ENCODE measurements around the gene SLC6A12.

DNA sequence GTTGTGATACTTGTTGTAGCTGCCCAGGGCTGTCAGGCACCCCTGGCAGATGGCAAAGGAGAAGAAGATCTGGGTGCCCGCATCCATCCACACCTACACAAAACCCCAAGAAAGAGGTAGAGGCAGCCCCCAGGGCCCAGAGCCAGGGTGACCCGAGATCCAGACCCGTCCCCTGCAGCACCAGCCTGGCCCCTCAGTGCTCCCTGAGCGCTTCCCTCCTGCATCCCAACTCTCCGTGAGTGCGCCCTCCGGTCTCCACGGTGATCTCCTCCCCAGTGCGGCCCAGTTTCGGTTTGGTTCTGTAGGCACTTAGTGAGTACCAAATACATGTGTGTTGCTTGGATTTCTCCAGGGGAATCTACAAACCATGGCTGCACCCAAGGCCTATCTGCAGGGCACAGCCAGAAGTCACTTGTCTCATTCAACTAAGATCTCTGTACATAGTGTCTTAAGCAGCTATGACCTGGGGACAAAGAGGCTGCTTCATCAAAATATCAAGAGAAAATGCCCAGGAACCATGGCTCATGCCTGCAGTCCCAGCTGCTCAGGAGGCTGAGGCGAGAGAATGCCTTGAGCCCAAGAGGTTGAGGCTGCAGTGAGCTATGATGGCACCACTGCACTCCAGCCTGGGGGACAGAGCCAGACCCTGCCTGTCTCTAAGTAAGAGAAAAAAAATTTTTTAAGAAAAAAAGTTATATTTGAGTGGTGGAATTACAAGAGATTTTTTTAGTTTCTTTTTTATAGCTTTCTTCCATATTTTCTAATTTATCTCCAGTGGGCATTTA is 15.9 kb downstream of the SLC6A12 start:
- TF ChIP-seq, protein P1, sequence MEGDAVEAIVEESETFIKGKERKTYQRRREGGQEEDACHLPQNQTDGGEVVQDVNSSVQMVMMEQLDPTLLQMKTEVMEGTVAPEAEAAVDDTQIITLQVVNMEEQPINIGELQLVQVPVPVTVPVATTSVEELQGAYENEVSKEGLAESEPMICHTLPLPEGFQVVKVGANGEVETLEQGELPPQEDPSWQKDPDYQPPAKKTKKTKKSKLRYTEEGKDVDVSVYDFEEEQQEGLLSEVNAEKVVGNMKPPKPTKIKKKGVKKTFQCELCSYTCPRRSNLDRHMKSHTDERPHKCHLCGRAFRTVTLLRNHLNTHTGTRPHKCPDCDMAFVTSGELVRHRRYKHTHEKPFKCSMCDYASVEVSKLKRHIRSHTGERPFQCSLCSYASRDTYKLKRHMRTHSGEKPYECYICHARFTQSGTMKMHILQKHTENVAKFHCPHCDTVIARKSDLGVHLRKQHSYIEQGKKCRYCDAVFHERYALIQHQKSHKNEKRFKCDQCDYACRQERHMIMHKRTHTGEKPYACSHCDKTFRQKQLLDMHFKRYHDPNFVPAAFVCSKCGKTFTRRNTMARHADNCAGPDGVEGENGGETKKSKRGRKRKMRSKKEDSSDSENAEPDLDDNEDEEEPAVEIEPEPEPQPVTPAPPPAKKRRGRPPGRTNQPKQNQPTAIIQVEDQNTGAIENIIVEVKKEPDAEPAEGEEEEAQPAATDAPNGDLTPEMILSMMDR (IDR thresholded peaks at IDR 0.05): no peak
- TF ChIP-seq POLR2A (IDR thresholded peaks at IDR 0.05) (no peak), POLR2AphosphoS5 (IDR thresholded peaks at IDR 0.05) (no peak)
